Calu3 (cell line): Measurements from ENCODE around the gene LIF. TPM values are rescaled to one million over a fixed set of nuclear protein-coding genes. Genes with fewer than 3 reads are reported as not detected.

ENCODE experiments used
- BruUV-seq: library from RNA; stranded (reverse); fragments of 400-500 nt; replicated peaks from 2 replicates; lab custom pipeline; 2021; lab: Mats Ljungman, UMichigan
- CTCF ChIA-PET: fragments of 300-600 bp; sonication (Branson Sonifier 250); formaldehyde crosslinking; loops from one replicate; lab custom pipeline; 2022; ENCODE audit warnings: antibody characterized with exemption; lab: Charles Lee
- DNase-seq: peaks from one replicate; pipeline ENCODE4 v3.0.0; 2022
- H3K27ac Mint-ChIP-seq: one replicate; pipeline ENCODE4 v1.8.0; 2022; ENCODE audit warnings: mixed read lengths; ENCODE audit not compliant: unreplicated experiment
- H3K27me3 Mint-ChIP-seq: one replicate; pipeline ENCODE4 v1.8.0; 2022; ENCODE audit warnings: mixed read lengths; ENCODE audit not compliant: unreplicated experiment
- H3K36me3 Mint-ChIP-seq: one replicate; pipeline ENCODE4 v1.8.0; 2022; ENCODE audit warnings: mild to moderate bottlenecking, moderate library complexity, mixed read lengths; ENCODE audit not compliant: insufficient read depth, unreplicated experiment
- H3K4me1 Mint-ChIP-seq: one replicate; pipeline ENCODE4 v1.8.0; 2022; ENCODE audit warnings: mild to moderate bottlenecking, low read depth, mixed read lengths; ENCODE audit not compliant: unreplicated experiment
- H3K4me3 Mint-ChIP-seq: one replicate; pipeline ENCODE4 v1.8.0; 2022; ENCODE audit warnings: mild to moderate bottlenecking, low read depth, moderate library complexity, mixed read lengths; ENCODE audit not compliant: unreplicated experiment
- H3K9me3 Mint-ChIP-seq: one replicate; pipeline ENCODE4 v1.8.0; 2022; ENCODE audit warnings: low read depth, mixed read lengths; ENCODE audit not compliant: unreplicated experiment
- CTCF ChIP-seq: fragments of 200-600 bp; IDR thresholded peaks from one replicate; pipeline ENCODE4 v1.8.0; 2022; ENCODE audit warnings: antibody characterized with exemption; ENCODE audit not compliant: unreplicated experiment
- intact Hi-C: fragments of 100-400 bp; cut with micrococcal nuclease; formaldehyde crosslinking; loops from one replicate; pipeline ENCODE4 v1.10.0; 2022; ENCODE audit not compliant: unreplicated experiment
- total RNA-seq: library from RNA; stranded (reverse); gene quantifications from 2 replicates; pipeline ENCODE4 v1.2.3, GENCODE V29; 2022

Gene LIF
- total RNA-seq, 1 experiment from 2014 or later: 260 TPM

- H3K27ac Mint-ChIP-seq: peak overlapping the region; percentile 98
- H3K9me3 Mint-ChIP-seq: no peaks in the 10 kb centered on the region
- peaks cover 100% of the 10 kb centered on the region for H3K36me3 Mint-ChIP-seq
- no peaks in the 10 kb centered on the region for H3K27me3 Mint-ChIP-seq
- peaks cover 70% of the 10 kb centered on the region for H3K4me1 Mint-ChIP-seq
- intact Hi-C loops: no loop called here
- TF ChIP-seq CTCF: no peak
- peak overlapping the region; percentile 53 for H3K4me3 Mint-ChIP-seq
- peak; percentile 92 for DNase-seq
- CTCF ChIA-PET: interaction anchor here (0.6 to 2.4 kb wide), 4 partner anchors 26 to 54 kb away, joined by 3 to 8 read pairs (median 6); no protein-coding TSS in a partner anchor
- BruUV-seq: no TSS peak
These were observed 4.2 kb upstream of the LIF start for GRCh38 chr22:30250661-30251267.

GRCh38 chr22:30250039-30250565, 3.5 kb upstream of the LIF start:
- CTCF ChIA-PET: interaction anchor here (0.6 to 2.4 kb wide), 3 partner anchors 40 to 54 kb away, joined by 3 to 8 read pairs (median 7); no protein-coding TSS in a partner anchor
- peak overlapping the region; percentile 53 for H3K4me3 Mint-ChIP-seq
- H3K36me3 Mint-ChIP-seq: peaks cover 100% of the 10 kb centered on the region
- peaks cover 68% of the 10 kb centered on the region for H3K4me1 Mint-ChIP-seq
- no TSS peak for BruUV-seq
- peak overlapping the region; percentile 98 for H3K27ac Mint-ChIP-seq
- no peaks in the 10 kb centered on the region for H3K27me3 Mint-ChIP-seq
- DNase-seq: no peak
- no peaks in the 10 kb centered on the region for H3K9me3 Mint-ChIP-seq
- no peak for TF ChIP-seq CTCF
- intact Hi-C loops: no loop called here

- TF ChIP-seq CTCF: no peak
- DNase-seq: peak; percentile 91
- no TSS peak for BruUV-seq
- no peaks in the 10 kb centered on the region for H3K27me3 Mint-ChIP-seq
- peak overlapping the region; percentile 98 for H3K27ac Mint-ChIP-seq
- H3K9me3 Mint-ChIP-seq: no peaks in the 10 kb centered on the region
- H3K4me1 Mint-ChIP-seq: peaks cover 75% of the 10 kb centered on the region
- intact Hi-C loops: no loop called here
- peak overlapping the region; percentile 78 for H3K4me3 Mint-ChIP-seq
- H3K36me3 Mint-ChIP-seq: peaks cover 100% of the 10 kb centered on the region
- CTCF ChIA-PET: interaction anchor here (0.7 to 2.4 kb wide), 2 partner anchors 39 to 138 kb away, joined by 3 to 8 read pairs; partner anchors contain the start of gene RNF215
These were observed 2.8 kb upstream of the LIF start for GRCh38 chr22:30249049-30250038.

GRCh38 chr22:30248484-30248883, 1.9 kb upstream of the LIF start:
- peak overlapping the region; percentile 98 for H3K27ac Mint-ChIP-seq
- peaks cover 100% of the 10 kb centered on the region for H3K36me3 Mint-ChIP-seq
- no peaks in the 10 kb centered on the region for H3K27me3 Mint-ChIP-seq
- TF ChIP-seq CTCF: no peak
- peaks cover 83% of the 10 kb centered on the region for H3K4me1 Mint-ChIP-seq
- H3K9me3 Mint-ChIP-seq: no peaks in the 10 kb centered on the region
- intact Hi-C loops: no loop called here
- no TSS peak for BruUV-seq
- peak; percentile 35 for DNase-seq
- CTCF ChIA-PET: no interaction called here
- H3K4me3 Mint-ChIP-seq: peak overlapping the region; percentile 78
